T-helper 2 cell treated with Interferon-gamma antibody and Interleukin-4, amounts not matched to agents 100 ng/mL and 5 ng/mL, for 36 hours (primary cell): ENCODE measurements around the gene ARMC9. TPM values are rescaled to one million over a fixed set of nuclear protein-coding genes. Genes with fewer than 3 reads are reported as not detected.

ENCODE experiments used
- intact Hi-C: fragments of 100-400 bp; cut with micrococcal nuclease; formaldehyde crosslinking; loops from one replicate; pipeline ENCODE4 v1.15.1; 2023
- total RNA-seq: library from RNA; stranded (reverse); gene quantifications from 2 replicates; pipeline ENCODE4 v1.2.3, GENCODE V29; 2022

ARMC9 gene
- total RNA-seq, 1 donor from 2014 or later = 0.50 TPM

DNA sequence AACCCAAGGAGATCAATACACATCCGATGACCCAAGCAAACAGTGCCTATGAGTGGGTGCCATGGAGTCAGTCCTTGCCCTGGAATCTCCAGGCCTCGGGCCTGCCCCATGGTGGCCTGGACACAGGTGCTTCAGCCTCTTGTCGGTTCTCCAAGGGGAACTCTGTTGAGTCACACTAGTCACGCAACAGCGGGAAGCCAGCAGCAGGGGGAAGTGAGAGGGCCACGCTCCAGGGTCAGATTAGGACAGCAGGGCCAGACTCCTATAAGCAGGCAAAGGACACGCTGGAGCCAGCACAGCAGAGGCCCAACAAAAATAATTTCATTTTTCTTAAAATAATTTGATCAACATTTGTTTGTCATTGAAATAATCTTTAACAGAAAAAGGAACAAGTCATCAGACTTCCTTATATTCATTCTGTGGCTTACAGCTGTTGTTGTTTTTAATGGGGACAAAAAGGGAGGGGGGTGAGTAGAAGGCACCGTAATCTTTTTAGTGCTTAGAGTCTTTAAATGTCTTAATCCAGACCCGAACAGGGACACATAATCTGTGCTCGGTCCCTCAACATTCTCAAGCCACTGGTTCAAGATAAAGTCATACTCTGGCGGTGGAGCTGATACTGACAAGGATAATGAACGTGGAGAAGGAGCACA, 16.4 kb upstream of the ARMC9 start:
- intact Hi-C loops = no loop called here

- intact Hi-C loops = no loop called here
These were observed 15.9 kb upstream of the ARMC9 start for GRCh38 chr2:231182513-231182899.

DNA sequence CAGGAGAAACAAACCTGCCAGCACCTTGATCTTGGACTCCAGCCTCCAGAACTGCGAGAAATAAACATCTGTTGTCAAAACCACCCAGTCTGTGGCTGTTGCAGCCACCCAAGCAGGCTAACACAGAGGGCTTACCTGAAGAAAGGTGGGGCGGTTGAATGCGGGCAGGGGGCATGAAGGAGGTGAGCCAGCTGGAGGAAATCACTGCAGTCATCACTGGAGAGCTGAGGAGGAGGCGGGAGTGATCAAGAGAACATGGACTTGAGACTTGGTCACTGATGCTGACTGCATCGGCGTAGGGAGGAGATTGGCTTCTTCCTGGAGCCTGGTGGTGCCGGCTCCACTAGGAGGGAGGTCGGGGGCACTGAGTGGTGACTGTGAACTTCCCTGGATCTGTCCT, 14.6 kb upstream of the ARMC9 start:
- intact Hi-C loops = no loop called here

GRCh38 chr2:231184319-231184718, 14.1 kb upstream of the ARMC9 start:
- intact Hi-C loops = no loop called here

GRCh38 chr2:231185050-231185725, 13.2 kb upstream of the ARMC9 start:
- intact Hi-C loops = no loop called here

DNA sequence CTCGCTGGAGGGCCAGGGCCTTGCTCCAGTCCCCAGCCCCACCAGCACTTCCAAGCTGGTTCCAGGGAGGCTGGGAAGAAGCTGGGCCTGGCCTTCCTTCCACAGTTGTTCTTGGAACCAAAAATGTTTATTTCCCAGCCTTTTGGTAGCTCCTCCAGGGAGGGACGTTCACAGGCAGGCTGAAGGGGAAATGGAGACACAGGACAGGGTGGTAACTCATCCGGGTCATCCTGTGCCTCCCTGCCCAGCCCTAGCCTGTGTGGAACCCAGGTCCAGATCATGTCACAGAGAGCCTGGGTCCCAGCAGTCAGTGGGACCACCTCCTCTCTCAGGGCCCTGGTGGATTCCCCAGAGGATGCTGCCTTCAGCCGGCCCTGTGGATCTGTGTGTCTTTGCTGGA, 12.5 kb upstream of the ARMC9 start:
- intact Hi-C loops = no loop called here

DNA sequence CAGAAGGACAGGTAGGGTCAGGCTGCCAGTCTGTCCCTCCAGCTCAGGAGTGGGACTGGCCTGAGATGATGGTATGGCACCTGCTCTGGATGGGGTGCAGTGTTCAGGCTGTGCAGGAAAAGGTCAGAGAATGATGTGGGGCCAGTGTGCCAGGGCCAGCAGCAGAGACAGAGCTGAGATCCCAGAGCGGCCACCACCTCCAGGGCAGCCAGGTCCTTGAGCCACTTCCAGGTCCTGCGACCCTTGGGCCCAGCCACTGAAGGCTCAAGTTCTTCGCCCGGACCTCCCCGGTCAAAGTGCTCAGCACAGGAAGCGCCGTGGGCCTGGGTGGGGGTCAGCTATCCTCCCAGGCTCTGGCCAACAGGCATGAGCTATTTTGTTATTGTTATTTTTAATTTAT, 12.1 kb upstream of the ARMC9 start:
- intact Hi-C loops = no loop called here

- intact Hi-C loops = no loop called here
These were observed 10.5 kb upstream of the ARMC9 start for GRCh38 chr2:231187736-231188505.

GRCh38 chr2:231188506-231189170, 9.8 kb upstream of the ARMC9 start:
- intact Hi-C loops = no loop called here

GRCh38 chr2:231189171-231189530, 9.3 kb upstream of the ARMC9 start:
- intact Hi-C loops = no loop called here

DNA sequence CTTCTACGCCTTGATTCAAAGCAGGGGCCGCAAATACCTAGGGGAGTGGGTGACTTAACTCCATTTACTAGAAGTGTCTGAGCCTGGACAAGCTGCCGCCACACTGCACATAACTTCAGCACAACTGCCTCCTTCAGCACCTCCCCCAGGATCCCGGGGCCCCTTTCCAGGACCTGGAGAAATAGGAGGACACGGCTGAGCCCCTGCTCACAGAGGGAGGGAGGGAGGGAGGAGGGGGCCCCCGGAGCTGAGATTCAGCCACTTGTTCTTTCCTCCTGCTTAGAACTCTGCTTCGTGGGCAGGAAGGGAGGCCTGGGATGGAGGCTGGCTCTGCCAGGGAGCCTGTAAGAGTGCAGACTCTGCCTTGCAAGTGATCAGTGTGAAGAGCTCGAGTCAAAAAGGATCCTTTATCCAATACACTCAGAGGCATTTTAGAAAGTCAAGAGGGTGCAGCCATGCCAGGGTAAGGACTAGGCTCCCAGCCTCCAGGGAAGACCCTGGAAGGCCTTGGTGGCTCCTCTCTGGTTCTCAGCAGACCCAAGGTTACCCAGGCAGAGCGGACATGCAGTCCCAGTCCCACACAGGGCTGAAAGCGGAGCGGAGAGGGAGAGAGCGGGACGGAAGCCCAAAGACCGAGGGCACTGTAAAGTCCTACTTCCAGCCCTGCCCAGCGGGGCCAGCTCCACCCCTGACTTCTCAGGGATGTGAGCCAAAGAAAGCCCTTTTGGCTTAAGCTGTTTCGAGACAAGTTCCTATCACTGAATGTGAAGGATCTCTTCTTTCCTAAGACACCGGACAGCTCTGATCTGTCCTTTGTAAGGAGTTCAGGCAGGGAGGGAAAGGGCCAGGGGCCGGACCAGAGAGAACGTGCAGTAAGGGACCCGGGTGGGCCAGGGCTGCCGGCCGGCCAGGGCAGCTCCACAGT, 8.6 kb upstream of the ARMC9 start:
- intact Hi-C loops = loop anchor here (10.0 kb wide), 1 partner anchor 65 kb away; the partner anchor contains the start of gene HTR2B

- intact Hi-C loops = loop anchor here (10.0 kb wide), 1 partner anchor 66 kb away; the partner anchor contains the start of gene HTR2B
These were observed 7.8 kb upstream of the ARMC9 start for GRCh38 chr2:231190531-231191197.

DNA sequence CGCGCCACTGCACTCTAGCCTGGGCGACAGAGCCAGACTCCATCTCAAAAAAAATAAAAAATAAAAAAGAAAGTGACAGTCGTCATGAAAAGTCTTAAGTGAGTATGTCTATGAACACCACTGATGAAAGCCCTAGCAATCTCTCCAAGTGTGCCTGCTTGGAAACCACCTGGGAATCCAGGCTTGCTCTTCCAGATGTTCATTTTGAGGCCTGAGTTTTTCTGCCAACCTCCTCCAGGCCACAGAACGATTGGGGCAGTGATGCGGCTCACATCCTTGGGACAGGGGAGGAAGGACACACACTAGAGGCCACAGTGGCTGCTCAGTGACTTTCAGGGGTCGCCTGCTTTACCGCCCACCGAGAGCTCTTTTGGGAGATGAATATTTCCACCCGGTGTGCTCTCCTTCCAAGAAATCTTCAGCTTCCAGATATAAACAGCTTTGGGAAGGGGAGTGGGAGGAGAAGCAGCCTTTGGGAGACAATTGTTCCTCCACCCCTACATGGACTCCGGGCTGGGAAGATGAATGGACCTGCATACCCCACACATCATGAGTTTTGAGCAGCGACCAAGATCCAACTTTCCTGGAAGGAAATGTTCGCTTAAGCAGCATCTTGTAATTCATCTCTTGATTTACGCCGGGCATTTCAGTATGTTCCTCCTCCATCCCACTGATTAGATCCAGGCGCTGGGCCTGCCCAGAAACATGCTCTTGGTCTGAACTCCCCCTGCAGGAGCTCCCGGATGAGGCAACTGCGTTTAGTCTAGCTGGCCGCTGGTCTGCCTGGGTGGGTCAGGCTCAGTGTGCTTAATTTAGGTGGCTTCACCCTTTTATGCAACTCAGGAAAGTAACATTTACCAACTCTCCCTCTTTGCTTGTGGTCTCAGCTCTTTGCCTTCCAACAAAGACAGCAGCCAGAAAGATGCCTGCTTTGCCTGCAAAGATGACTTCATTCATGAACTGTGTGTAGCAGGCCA, 6.2 kb upstream of the ARMC9 start:
- intact Hi-C loops = loop anchor here (10.0 kb wide), 1 partner anchor 67 kb away; the partner anchor contains the start of gene HTR2B

GRCh38 chr2:231193216-231193615, 5.2 kb upstream of the ARMC9 start:
- intact Hi-C loops = loop anchor here (10.0 kb wide), 1 partner anchor 68 kb away; the partner anchor contains the start of gene HTR2B

- intact Hi-C loops = loop anchor here (10.0 kb wide), 1 partner anchor 72 kb away; the partner anchor contains the start of gene HTR2B
These were observed 1.8 kb upstream of the ARMC9 start for GRCh38 chr2:231196592-231196991.

- intact Hi-C loops = loop anchor here (10.0 kb wide), 1 partner anchor 72 kb away; the partner anchor contains the start of gene HTR2B
These were observed 1.2 kb upstream of the ARMC9 start for GRCh38 chr2:231197196-231197595.

GRCh38 chr2:231197706-231198290, 633 bp upstream of the ARMC9 start:
- intact Hi-C loops = loop anchor here (2.0 to 10.0 kb wide), 2 partner anchors 73 to 141 kb away; partner anchors contain the start of genes HTR2B and PSMD1

GRCh38 chr2:231199219-231199618, 788 bp downstream of the ARMC9 start:
- intact Hi-C loops = loop anchor here (2.0 to 10.0 kb wide), 2 partner anchors 74 to 142 kb away; partner anchors contain the start of genes HTR2B and PSMD1
